ENCODE results near the gene KDM4B. TPM values are rescaled to one million over a fixed set of nuclear protein-coding genes. Genes with fewer than 3 reads are reported as not detected.

The KDM4B gene
- total RNA-seq, 1 donor from 2014 or later: 153 TPM

GRCh38 chr19:5170329-5170745, 201.4 kb downstream of the KDM4B start:
- peak; percentile 52 for DNase-seq
- Mint-ChIP-seq H3K27me3 (ENCODE audit: unreplicated experiment) (peaks cover 4% of the 10 kb centered on the region), H3K9me3 (ENCODE audit: unreplicated experiment) (peaks cover 4% of the 10 kb centered on the region), H3K36me3 (ENCODE audit: unreplicated experiment) (peaks cover 7% of the 10 kb centered on the region), H3K4me1 (ENCODE audit: low read depth, unreplicated experiment) (no peaks in the 10 kb centered on the region), H3K27ac (ENCODE audit: unreplicated experiment) (no peak overlapping the region), H3K4me3 (ENCODE audit: unreplicated experiment) (no peak overlapping the region)
- TF ChIP-seq CTCF (IDR thresholded peaks at IDR 0.05; ENCODE audit: partially characterized antibody, unreplicated experiment): peak; percentile 55

GRCh38 chr19:5171711-5172110, 202.8 kb downstream of the KDM4B start:
- Mint-ChIP-seq H3K27me3 (ENCODE audit: unreplicated experiment) (peaks cover 2% of the 10 kb centered on the region), H3K27ac (ENCODE audit: unreplicated experiment) (no peak overlapping the region), H3K4me3 (ENCODE audit: unreplicated experiment) (no peak overlapping the region), H3K4me1 (ENCODE audit: low read depth, unreplicated experiment) (no peaks in the 10 kb centered on the region), H3K36me3 (ENCODE audit: unreplicated experiment) (peaks cover 7% of the 10 kb centered on the region), H3K9me3 (ENCODE audit: unreplicated experiment) (peaks cover 4% of the 10 kb centered on the region)
- TF ChIP-seq CTCF (IDR thresholded peaks at IDR 0.05; ENCODE audit: partially characterized antibody, unreplicated experiment): no peak
- DNase-seq: no peak

- Mint-ChIP-seq H3K9me3 (ENCODE audit: unreplicated experiment) (peaks cover 6% of the 10 kb centered on the region), H3K36me3 (ENCODE audit: unreplicated experiment) (peaks cover 7% of the 10 kb centered on the region), H3K4me3 (ENCODE audit: unreplicated experiment) (no peak overlapping the region), H3K27me3 (ENCODE audit: unreplicated experiment) (no peaks in the 10 kb centered on the region), H3K4me1 (ENCODE audit: low read depth, unreplicated experiment) (peaks cover 4% of the 10 kb centered on the region), H3K27ac (ENCODE audit: unreplicated experiment) (no peak overlapping the region)
- DNase-seq: no peak
- no peak for TF ChIP-seq CTCF (IDR thresholded peaks at IDR 0.05; ENCODE audit: partially characterized antibody, unreplicated experiment)
Measured at GRCh38 chr19:5172859-5173630, 204.1 kb downstream of the KDM4B start.

GRCh38 chr19:5173993-5174392, 205.1 kb downstream of the KDM4B start:
- Mint-ChIP-seq H3K4me1 (ENCODE audit: low read depth, unreplicated experiment) (peaks cover 4% of the 10 kb centered on the region), H3K4me3 (ENCODE audit: unreplicated experiment) (no peak overlapping the region), H3K27ac (ENCODE audit: unreplicated experiment) (no peak overlapping the region), H3K27me3 (ENCODE audit: unreplicated experiment) (peaks cover 1% of the 10 kb centered on the region), H3K36me3 (ENCODE audit: unreplicated experiment) (peaks cover 7% of the 10 kb centered on the region), H3K9me3 (ENCODE audit: unreplicated experiment) (peaks cover 8% of the 10 kb centered on the region)
- no peak for TF ChIP-seq CTCF (IDR thresholded peaks at IDR 0.05; ENCODE audit: partially characterized antibody, unreplicated experiment)
- DNase-seq: no peak

- no peak overlapping the region for H3K27ac Mint-ChIP-seq (ENCODE audit: unreplicated experiment)
- DNase-seq: no peak
Measured at GRCh38 chr19:5177745-5178450, 209.0 kb downstream of the KDM4B start.

More at GRCh38 chr19:5177745-5178450, 209.0 kb downstream of the KDM4B start:
- no peak for TF ChIP-seq CTCF (IDR thresholded peaks at IDR 0.05; ENCODE audit: partially characterized antibody, unreplicated experiment)
- Mint-ChIP-seq H3K4me1 (ENCODE audit: low read depth, unreplicated experiment) (peaks cover 4% of the 10 kb centered on the region), H3K27me3 (ENCODE audit: unreplicated experiment) (peaks cover 3% of the 10 kb centered on the region), H3K9me3 (ENCODE audit: unreplicated experiment) (peaks cover 5% of the 10 kb centered on the region), H3K4me3 (ENCODE audit: unreplicated experiment) (no peak overlapping the region), H3K36me3 (ENCODE audit: unreplicated experiment) (no peaks in the 10 kb centered on the region)

All from glutamatergic neuron (in vitro differentiated cells).